Panc1 (cell line): ENCODE measurements around the gene SNX9.

Source experiments
- CTCF ChIP-seq: fragments of 450-650 bp; IDR thresholded peaks from 2 replicates; pipeline ENCODE4 v1.5.1; 2017; ENCODE audit warnings: mild to moderate bottlenecking
- POLR2AphosphoS5 ChIP-seq: IDR thresholded peaks from 2 replicates; pipeline ENCODE4 v1.6.1; 2012; ENCODE audit warnings: mild to moderate bottlenecking, low read depth, low read length, moderate library complexity
- SIN3A ChIP-seq: IDR thresholded peaks from 2 replicates; pipeline ENCODE4 v1.6.1; 2012; ENCODE audit warnings: low read depth, mild to moderate bottlenecking, low read length, moderate library complexity, borderline replicate concordance; ENCODE audit not compliant: insufficient read depth

- TF ChIP-seq CTCF = no peak
- no peak for TF ChIP-seq SIN3A
- no peak for TF ChIP-seq POLR2AphosphoS5
Observed at GRCh38 chr6:157983406-157984119, 160.5 kb downstream of the SNX9 start.
